Stimulated activated CD4-positive, alpha-beta T cell treated with anti-CD3 and anti-CD28 coated beads, TNF-alpha, amount 100 ng/mL, for 24 hours (primary cell): ENCODE data around the gene NKTR.
"Not testable (repeated sequence)": the region's sequence is repeated elsewhere in the genome, so short reads cannot be mapped to it uniquely, and the experiment has no call there.

Source experiments
- DNase-seq, 3 experiments: peaks; one replicate each; pipeline ENCODE4 v3.0.0-alpha.2; 2020; ENCODE audit warnings: low read depth in 3 of 3

NKTR gene

DNA sequence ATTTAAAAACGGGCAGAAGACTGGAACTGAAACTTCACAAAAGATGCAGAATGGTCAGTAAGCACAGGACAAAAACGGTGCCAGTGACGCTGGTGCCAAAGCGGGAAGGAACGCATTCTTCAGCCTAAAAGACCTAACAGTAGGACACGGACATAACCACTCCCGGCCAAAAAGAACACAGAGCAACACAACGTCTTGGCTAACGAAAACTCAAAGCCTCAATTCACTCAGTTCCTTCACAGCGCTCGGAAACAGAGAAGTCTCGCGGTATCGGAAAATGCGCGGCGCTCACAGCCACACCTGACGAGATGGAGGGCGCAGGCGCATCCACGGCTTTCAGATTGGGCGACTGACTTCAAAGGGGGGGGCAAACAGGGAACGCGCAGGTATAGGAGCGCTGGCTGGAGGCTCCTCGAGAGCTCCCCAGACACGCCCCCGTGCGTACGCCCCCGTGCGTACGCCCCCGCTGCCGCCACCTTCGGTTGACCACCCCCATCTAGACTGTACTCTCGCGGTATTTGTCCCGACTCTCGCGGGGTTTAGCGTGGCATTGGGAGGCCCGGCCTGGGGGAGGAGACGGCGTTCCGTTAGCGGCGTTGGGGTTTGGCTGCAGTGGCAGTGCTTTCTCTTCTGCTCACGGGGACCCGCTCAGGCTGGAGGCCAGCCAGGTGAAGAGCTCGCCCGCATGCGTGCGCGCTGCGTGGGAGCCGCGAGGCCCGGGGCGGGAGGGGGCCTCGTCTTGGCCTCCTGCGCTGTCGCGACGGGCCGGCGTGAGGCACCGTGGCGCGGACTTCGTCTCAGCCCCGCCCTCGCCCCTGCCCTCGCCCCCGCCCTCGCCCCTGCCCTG lies at the start of gene NKTR:
Gene NKTR, plus strand, starts transcription at position 576 of the 847 bp plus-strand sequence. CDS start 321 bp downstream, outside the sequence.
- peak; percentile 97 to 99 (median 98) for DNase-seq

DNA sequence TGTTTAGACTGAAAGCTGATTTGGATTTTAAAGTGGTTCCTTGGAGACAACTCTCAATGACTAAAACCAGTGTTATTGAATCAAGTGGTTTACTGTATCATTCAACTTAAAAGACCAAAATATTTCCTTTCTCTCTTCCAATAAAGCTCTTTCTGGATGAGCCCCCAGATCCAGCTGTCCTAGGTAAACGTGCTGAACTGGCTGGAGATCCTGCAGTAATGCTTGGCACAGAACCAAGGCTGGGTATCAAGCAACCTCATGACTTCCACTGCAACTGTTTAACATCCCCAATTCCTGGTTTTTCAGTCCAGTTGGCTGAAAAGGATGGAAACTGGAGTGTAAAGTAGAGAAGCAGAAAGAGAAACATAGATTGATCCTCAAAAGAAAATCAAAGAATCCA lies 47.7 kb upstream of the NKTR start:
- no peak for DNase-seq

DNA sequence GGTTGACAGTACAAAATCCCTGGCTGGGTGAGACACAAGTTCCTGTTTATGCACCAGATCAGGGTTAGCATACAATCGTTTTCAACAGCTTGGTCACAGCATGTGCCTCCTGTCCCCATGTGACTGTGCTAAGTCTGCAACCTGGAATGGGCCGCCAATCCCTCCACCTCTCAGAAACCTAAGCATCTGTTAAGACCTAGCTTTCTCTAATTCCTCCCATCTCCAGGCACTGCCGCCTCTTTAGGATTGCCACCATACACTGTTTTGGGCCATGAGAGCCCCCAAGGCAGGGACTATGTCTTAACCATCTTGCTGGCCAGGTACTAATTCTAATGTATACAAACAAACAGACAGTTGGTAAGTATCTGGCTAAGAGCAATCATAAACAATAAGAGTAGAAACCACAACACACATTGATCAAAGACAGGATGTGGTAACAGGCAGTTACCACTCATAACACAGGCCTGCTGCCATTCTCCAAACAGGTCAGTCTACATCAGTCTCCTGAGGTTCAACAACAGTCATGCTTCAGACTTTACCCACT lies 44.3 kb upstream of the NKTR start:
- DNase-seq = no peak

DNA sequence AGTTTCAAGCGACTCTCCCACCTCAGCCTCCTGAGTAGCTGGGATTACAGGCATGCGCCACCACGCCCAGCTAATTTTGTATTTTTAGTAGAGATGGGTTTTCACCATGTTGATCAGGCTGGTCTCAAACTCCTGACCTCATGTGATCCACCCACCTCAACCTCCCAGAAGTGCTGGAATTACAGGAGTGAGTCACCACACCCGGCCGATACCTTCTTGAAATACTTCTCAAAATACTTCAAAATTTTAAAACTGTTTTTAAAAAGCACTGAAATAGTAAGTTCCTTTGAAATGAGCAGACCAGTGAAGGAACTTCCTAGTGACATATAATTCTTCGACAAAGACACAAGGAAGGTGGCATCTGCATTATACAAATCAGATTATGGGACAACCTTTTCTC lies 43.7 kb upstream of the NKTR start:
- DNase-seq = not testable (repeated sequence)

DNA sequence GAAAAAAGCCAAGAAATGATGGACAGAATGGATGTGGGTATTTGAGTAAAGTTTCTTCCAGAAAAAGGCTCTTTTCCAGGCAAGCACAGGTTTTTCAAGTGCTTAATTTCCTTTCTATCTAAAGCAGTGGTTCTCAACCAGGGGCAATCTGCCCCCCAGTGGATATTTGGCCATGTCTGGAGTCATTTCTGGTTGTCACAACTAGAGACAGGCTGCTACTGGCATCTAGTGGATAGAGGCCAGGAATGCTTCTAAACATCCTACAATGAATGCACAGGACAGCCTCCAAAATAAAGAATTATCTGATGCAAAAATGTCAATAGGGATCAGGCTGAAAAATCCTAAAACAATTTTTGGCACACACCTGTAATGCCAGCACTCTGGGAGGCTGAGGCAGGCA lies 42.6 kb upstream of the NKTR start:
- DNase-seq = no peak

DNA sequence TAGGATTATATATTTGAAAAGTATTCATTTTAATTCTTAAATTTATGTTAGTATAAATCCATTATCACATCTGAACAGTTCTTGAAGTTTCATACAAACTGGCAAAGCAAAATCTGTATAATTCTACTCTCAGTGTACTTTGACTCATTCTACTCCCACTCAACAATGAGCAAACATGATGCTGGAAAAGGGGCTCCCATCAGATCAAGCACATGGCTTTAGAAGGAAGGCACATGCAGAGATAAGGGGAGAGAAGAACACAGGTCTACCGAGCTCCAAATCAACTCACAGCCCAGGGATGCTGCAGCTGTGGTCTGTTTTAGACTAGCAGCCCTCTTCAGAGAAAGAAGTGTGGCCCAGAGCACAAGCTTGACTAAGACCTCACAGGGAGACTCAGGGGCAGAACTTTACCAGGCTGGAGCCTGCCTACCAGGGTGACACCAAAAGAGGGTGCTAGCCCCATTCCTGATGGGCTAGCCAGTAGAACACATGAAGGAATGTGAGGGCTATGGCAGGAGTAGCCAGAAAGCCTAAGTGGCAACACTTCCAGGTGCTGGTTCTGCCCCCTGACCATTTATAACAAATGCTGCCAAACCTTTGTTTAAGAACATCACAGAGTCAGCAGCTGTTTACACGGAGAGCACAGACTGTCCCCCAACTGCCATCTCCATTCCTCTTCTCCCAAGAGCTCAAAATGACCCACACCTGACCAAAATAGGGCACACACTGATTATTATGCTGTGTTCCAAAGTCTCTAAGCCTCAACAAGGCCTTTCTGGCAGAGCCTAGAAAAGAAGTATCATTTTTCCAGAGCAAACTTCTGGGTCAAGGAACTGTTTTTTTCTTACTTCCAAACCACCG lies 38.2 kb upstream of the NKTR start:
- DNase-seq = no peak

DNA sequence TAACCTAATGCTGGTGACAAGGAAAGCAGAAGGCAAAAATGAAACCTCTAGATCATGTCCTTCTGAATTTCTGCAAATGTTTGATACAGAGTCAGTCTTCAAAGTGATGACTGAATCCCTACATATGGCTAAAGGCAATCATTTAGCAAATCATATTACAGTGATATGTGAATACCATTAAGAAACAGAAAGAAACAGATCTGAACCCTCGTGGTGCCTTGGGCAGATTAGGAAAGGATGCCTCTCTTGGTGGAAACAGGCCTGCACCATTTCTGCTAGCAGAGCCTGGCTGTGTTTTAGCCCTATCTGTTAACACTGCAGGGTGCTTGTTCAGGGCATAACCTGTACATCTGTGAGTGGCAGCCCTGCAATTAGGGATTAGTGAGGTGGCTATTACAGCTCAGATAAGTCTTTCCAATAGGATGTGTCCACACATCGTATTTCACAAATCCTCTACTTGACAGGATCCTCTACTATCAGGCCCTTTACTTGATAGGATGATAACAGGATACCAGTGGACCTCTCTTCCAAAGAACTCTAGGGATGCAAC lies 30.8 kb upstream of the NKTR start:
- DNase-seq = no peak

DNA sequence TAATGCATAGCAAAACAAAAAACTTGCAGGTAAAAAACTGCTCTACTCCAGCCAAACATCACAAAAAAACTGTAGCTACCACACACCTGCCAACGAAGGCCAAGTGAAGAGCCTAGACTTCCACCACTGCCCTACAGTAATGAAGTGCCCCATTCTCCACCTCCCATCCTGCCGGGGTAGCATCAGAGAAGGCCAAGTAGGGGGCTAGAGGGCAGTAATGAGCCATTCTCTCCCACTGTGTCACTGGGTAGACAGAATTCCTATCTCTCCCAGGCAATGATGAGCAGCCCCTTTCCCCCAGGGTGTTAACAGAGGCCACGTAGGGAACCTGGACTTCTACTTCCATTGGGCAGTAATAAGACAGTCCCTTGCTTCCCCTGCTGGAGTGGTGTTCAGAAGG lies 28.2 kb upstream of the NKTR start:
- DNase-seq = no peak

DNA sequence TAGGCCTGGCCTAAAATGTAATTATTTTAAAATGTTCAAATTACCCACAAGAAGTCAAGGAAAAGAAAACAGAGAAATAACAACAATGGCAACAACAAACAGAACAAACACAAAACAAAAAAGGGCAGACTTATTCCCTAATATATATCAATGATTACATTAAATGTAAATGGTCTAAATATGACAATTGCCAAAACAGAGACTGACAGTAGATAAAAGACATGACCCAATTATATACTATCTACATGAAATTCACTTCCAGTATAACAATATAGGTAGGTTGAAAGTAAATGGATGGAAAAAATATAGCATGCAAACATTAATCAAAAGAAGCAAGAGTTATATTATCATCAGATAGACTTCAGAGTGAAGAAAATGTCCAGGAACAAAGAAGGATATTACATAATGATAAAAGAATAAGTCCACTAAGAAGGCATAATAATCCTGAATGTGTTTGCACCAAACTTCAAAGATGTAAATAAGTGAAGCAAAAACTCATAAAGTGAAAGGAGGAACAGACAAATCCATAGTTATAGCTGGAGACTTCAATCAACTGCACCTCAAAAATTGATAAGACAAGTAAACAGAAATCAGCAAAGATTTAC lies 25.2 kb upstream of the NKTR start:
- DNase-seq = no peak

DNA sequence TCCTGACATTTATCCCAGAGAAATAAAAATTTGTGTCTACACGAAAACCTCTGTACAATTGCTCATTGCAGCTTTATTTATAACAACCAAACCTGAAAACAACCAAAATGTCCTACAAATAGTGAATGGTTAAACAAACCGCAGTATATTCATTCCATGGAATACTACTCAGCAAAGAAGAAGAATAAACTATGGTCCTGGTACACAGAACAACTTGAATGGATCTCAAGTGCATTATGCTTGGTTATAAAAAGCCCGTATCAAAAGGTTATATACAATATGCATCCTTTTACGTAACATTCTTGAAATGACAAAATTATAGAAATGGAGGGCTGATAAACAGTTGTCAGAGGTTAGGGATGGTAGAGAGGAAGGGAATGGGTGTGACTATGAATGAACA lies 22.4 kb upstream of the NKTR start:
- no peak for DNase-seq

DNA sequence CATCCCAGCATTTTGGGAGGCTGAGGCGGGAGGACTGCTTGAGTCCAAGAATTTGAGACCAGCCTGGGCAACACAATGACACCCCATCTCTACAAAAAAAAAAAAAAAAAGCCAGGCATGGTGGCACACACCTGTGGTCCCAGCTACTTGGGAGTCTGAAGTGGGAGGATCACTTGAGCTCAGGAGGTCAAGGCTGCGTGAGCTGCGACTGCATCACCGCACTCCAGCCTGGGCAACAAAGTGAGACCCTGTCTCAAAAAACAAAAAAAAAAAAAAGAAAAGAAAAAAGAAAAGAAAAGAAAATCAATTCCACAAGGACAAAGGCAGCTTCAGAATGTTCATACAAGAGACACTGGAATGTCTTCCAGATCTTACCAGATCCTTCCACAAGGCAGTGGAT lies 21.1 kb upstream of the NKTR start:
- not testable (repeated sequence) for DNase-seq

DNA sequence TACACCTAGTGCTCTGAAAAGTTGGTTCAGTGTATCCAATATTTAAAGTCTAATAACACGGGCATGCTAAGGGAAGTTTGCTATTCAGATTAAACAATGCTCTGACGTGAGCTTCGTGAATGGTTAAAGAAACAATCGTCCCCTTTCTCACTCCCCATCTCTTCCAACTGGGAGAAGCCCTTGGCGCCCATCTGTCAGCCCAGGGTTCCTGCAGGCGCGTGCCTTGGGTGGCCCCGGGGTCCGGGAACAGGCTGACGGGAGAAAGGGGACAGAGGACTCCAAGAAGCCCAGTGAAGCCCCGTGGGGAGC lies 19.1 kb upstream of the NKTR start:
- DNase-seq = no peak

DNA sequence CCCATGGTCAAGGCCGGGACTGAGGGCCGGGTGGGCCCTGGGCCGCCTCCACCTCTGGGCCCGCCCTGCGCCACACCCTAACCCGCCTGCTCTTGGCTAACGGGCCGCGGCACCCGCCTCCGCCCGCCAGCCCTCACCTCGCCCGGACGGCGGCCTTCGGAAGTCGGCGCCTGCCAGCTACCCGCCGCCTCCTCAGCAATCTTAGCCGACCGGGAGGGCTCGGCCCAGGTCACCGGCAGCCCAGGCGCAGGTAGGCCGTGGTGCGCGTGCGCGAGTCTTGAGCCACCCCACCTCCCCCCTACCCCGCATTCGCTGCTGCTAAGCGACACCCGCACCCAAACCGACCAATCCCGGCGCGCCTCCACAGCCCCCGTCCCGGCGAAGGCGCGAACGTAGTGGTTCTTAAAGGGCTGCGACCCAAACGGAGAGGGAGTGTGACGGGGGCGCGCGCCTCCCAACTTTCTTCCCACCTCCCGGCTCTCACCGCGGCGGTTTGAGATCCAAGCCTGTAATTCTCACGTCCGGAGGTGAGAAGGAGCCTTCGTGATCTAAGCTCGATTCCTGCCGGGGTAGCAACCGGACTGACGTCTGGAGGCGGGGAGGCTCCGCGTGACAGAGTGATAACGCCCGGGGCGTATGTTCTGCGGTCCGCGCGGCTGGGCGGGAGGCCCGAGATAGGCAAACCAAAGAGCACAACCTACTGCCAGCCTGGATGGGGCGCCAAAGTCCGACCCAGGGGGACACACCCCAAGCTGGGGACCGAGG lies 18.6 kb upstream of the NKTR start, which contains the start of gene SEC22C:
Gene SEC22C, minus strand, starts transcription at position 259 of the 765 bp plus-strand sequence. CDS start 12,921 bp downstream, outside the sequence.
- DNase-seq = peak; percentile 93 to 95 (median 94)

DNA sequence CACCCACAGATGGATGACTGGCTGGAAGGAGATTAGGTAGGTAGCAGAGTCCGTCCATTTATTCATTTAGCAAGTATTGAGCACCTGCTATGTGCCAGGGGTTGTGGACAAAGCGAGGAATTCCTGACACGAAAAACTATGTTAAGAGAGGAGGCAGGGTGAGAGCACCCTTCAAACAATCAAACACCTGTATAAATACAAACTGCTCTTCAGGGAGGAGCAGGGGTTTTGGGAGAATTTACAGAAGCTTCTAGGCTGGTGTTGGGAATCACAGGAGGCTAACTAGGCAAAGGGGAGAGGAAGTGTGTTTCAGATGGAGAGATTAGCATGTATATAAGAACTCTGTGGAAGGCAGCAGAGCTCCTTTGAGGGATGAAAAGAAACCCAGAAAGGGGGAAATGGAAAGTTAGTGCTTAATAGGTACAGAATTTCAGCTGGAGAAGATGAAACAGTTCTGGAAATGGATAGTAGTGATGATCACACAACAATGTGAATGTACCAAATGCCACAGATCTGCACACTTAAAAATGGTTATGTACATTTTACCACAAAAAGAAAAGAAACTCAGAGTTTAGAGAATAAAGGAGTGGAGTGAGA lies 17.9 kb upstream of the NKTR start:
- DNase-seq = no peak

DNA sequence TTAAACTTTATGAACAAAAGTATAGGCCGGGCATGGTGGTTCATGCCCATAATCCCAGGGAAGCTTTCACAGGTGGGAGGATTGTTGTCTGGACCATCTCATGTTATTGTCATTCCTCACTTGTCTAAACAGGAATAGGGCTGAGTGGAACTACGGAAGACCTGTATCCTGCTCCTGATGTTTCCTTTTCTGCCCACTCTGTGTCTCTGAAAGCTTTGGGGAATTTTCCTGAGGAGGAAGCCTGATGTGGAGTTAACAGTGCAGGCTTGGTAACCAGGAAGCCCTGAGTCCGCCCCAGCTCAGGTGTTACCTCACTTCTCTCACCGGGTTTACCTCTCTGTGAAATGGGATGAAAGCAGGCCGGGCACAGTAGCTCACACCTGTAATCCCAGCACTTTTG lies 11.9 kb upstream of the NKTR start:
- no peak for DNase-seq

DNA sequence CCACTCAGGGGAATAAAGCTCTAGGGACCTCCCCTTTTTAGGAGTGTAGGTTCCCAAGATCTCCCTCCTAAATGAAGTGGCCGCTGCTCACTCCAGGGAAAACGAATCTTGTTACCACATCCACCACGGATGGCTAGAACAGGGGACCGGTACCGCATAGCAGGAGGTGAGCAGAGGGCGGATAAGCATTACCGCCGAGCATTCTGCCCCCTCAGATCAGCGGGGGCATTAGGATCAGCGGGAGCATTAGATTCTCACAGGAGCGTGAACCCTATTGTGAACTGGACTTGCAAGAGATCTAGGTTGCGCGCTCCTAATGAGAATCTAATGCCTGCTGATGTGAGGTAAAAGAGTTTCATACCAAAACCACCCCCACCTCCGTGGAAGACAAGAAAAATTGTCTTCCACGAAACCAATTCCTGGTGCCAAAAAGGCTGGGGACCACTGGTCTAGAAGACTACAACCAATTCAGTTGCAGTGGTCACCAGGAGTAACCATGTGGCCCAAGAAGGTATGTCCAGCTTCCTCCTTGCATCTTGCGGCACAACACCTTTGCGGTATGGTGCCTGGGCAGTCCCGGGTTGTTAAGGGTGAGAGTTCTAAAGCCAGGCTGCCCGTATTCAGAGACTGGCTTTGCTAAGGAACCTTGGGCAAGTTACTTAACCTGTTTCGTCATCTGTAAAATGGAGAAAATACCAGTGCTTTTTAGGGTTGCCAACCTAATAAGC lies 10.9 kb upstream of the NKTR start:
- DNase-seq = no peak

DNA sequence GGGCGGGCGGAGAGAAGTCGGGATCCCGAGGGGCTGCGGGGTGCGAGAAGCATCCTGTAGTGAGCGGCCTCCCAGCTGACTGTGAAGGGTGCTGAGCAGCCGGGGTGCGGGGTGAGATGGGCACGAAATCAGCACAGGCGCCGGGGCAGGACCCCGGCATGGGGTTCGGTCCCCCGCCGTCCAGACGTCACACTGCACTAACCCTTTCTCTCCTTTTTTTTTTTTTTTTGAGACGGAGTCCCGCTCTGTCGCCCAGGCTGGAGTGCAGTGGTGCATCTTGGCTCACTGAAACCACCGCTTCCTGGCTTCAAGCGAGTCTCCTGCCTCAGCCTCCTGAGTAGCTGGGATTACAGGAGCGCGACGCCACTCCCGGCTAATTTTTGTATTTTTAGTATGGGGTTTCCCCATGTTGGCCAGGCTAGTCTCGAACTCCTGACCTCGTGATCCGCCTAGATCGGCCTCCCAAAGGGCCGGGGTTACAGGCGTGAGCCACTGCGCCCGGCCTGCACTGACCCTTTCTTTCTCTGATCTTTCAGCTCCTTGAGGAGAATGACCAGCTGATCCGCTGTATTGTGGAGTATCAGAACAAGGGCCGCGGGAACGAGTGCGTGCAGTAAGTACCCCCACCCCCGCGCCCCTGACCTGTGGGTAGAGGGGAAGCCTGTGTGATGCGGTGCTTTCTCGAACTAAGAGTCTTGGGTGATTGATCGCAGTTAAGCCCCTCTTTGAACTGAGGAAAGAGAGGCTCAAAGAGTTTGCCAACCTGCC lies 9.3 kb upstream of the NKTR start:
- no peak for DNase-seq

DNA sequence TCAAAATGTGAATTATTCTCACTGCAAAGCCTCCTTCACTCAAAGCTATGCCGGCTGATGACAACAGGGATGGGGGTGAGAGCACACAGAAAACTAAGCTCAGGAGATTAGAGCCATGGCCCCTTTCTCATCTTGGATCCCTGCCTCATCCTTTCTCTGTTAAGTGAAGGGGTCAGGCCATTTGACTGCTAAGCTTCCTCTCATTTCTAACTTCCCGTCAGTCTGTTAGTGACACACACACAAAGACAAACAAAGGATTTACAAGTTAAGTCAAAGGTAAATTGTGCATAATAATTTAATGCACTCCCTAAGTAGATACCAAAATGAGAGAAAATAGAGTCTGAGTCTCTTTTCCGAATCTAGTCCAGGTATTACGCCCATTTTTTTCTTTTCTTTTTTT lies 8.7 kb upstream of the NKTR start:
- no peak for DNase-seq

DNA sequence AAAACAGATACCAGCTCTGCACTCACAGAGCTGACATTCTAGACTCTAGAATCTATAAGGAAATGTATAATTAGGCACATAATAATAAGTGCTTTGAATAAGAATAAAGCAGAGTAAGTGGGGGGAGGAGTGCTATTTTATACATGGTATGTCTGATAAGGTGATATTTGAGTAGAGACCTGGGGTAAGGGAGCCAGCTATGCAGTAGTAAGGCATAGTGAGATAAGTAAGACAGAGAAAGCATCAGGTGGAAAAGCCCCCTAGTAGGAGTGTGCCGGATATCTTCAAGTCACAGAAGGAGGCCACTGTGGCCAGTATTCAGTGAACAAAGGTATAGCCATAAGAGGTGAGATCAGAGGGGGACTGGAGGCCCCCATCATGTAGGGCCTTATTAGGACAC lies 6.9 kb upstream of the NKTR start:
- no peak for DNase-seq
